Gastroesophageal sphincter (tissue), 4 donors: ENCODE measurements around the gene TBCD. TPM values are rescaled to one million over a fixed set of nuclear protein-coding genes. Genes with fewer than 3 reads are reported as not detected.

Experiments used
- ATAC-seq: fragments of 150-250 bp; one replicate; pipeline ENCODE4 v1.9.1; 2016; ENCODE audit warnings: mild to moderate bottlenecking, moderate library complexity
- H3K27ac ChIP-seq, 4 donors: fragments of 200-600 bp; sonication (generic) in 3 of 4; 1 replicate in 3 of 4; 2 replicates in 1 of 4; pipeline ENCODE4 v1.5.1; 2016 to 2019
- H3K27me3 ChIP-seq: fragments of 200-600 bp; sonication (generic); one replicate; pipeline ENCODE4 v1.5.1; 2019
- H3K36me3 ChIP-seq, 2 donors: fragments of 200-600 bp; sonication (generic); one replicate each; pipeline ENCODE4 v1.5.1; 2019; ENCODE audit warnings: control low read depth in 1 of 2
- H3K4me1 ChIP-seq, 3 donors: fragments of 200-600 bp; sonication (generic); 1 replicate in 2 of 3; 2 replicates in 1 of 3; pipeline ENCODE4 v1.5.1; 2016 to 2019; ENCODE audit warnings: control low read depth in 2 of 3
- H3K4me3 ChIP-seq, 2 donors: fragments of 200-600 bp; sonication (generic); one replicate each; pipeline ENCODE4 v1.5.1; 2019; ENCODE audit warnings: mild to moderate bottlenecking in 1 of 2, moderate library complexity in 1 of 2
- H3K9me3 ChIP-seq, 3 donors: fragments of 200-600 bp; sonication (generic); one replicate each; pipeline ENCODE4 v1.5.1; 2017 to 2019; ENCODE audit warnings: control low read depth in 2 of 3
- EP300 ChIP-seq: sonication (generic); formaldehyde crosslinking; IDR thresholded peaks from one replicate; pipeline ENCODE4 v1.6.1; 2017; ENCODE audit warnings: antibody characterized with exemption, mild to moderate bottlenecking
- POLR2A ChIP-seq, 2 donors: fragments of 450-650 bp; IDR thresholded peaks; one replicate each; pipeline ENCODE4 v1.6.1; 2017; ENCODE audit warnings: antibody characterized with exemption in 2 of 2, mild to moderate bottlenecking in 2 of 2, moderate library complexity in 1 of 2
- POLR2AphosphoS5 ChIP-seq: sonication (generic); formaldehyde crosslinking; IDR thresholded peaks from one replicate; pipeline ENCODE4 v1.6.1; 2017; ENCODE audit warnings: antibody characterized with exemption
- WGBS, 2 donors: methylation state at CpG; one replicate each; pipeline ENCODE4 v1.1.5; 2018; ENCODE audit warnings: low coverage in 1 of 2; 5-methylcytosine and 5-hydroxymethylcytosine counted together
- total RNA-seq, 4 donors: library from RNA; depleted of rRNA; stranded (reverse); fragments of >200 nt; gene quantifications; one replicate each; pipeline ENCODE4 v1.1.0, GENCODE V29; 2016
- TF ChIP-seq, protein P1 (sequence below), 4 experiments: fragments of 200-600 bp in 2 of 4; fragments of 450-650 bp in 2 of 4; sonication (generic) in 1 of 4; IDR thresholded peaks; one replicate each; pipeline ENCODE4 v1.5.1; 2017 to 2019; ENCODE audit warnings: antibody characterized with exemption in 4 of 4, mild to moderate bottlenecking in 2 of 4, moderate library complexity in 2 of 4

The TBCD gene
- total RNA-seq, 4 donors from 2014 or later, result 32.0 to 57.8 (median 47.0) TPM

- no peak overlapping the region for H3K27ac ChIP-seq
- ATAC-seq, result no peak
- H3K27me3 ChIP-seq, result no peaks in the 10 kb centered on the region
- peaks cover 0 to 4% of the 10 kb centered on the region in 2 donors for H3K36me3 ChIP-seq
- H3K4me3 ChIP-seq, result no peak overlapping the region
- WGBS, 2 donors, result 96 to 100% methylated on average over 1 to 15 of the region's 15 CpGs
- no peaks in the 10 kb centered on the region for H3K9me3 ChIP-seq
- peaks cover 0 to 89% (median 14%) of the 10 kb centered on the region in 3 donors for H3K4me1 ChIP-seq
- TF ChIP-seq, protein P1, sequence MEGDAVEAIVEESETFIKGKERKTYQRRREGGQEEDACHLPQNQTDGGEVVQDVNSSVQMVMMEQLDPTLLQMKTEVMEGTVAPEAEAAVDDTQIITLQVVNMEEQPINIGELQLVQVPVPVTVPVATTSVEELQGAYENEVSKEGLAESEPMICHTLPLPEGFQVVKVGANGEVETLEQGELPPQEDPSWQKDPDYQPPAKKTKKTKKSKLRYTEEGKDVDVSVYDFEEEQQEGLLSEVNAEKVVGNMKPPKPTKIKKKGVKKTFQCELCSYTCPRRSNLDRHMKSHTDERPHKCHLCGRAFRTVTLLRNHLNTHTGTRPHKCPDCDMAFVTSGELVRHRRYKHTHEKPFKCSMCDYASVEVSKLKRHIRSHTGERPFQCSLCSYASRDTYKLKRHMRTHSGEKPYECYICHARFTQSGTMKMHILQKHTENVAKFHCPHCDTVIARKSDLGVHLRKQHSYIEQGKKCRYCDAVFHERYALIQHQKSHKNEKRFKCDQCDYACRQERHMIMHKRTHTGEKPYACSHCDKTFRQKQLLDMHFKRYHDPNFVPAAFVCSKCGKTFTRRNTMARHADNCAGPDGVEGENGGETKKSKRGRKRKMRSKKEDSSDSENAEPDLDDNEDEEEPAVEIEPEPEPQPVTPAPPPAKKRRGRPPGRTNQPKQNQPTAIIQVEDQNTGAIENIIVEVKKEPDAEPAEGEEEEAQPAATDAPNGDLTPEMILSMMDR (IDR thresholded peaks at IDR 0.05), result no peak
- no peak for TF ChIP-seq POLR2A (IDR thresholded peaks at IDR 0.05)
- TF ChIP-seq POLR2AphosphoS5, result no peak
- TF ChIP-seq EP300, result no peak
These were observed 127.4 kb downstream of the TBCD start for GRCh38 chr17:82879241-82879640.

DNA sequence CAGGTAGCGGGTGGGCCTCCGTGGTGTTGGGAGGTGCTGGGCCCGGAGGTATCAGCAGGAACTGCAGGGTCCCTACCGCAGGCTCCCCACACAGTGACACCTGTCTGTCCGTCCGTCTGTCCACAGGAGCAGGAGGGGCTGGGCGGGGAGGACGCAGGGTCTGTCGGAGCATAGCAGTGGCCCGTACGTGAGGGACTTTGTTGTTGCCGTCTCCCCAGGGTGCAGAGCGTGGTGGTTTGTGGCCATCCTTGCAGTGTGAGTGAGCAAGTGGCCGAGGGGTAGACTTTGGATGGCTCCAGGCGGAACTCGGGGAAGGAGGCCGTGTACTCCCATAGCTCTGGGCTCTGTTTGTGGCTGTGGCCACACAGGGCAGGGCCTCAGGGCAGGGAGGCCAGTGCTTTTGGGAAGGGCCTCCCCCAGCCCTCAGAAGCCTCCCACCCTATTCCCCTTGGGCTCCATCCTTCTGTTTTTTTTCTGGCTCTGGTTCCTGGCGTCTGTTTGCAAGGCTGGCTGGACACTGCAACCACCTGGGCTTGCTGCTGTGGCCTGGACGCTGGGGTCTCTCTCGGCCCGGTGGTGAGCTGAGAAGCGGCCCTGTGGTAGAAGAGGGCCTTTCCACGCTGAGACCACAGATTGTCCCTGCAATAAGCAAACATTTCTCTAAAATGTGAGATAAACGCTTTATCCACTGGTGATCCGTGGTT is 128.9 kb downstream of the TBCD start:
- Histone ChIP-seq H3K4me1 (peaks cover 0 to 90% (median 14%) of the 10 kb centered on the region in 3 donors), H3K9me3 (no peaks in the 10 kb centered on the region), H3K27ac (peak overlapping the region in 2 of 4 donors; percentile 64 to 66), H3K4me3 (no peak overlapping the region), H3K36me3 (peaks cover 0 to 10% of the 10 kb centered on the region in 2 donors), H3K27me3 (no peaks in the 10 kb centered on the region)
- WGBS, 2 donors, result 69 to 70% methylated on average over 4 to 7 of the region's 25 CpGs
- TF ChIP-seq POLR2A (IDR thresholded peaks at IDR 0.05) (no peak), EP300 (no peak), POLR2AphosphoS5 (no peak)
- TF ChIP-seq, protein P1 (IDR thresholded peaks at IDR 0.05), result no peak
- ATAC-seq, result no peak

DNA sequence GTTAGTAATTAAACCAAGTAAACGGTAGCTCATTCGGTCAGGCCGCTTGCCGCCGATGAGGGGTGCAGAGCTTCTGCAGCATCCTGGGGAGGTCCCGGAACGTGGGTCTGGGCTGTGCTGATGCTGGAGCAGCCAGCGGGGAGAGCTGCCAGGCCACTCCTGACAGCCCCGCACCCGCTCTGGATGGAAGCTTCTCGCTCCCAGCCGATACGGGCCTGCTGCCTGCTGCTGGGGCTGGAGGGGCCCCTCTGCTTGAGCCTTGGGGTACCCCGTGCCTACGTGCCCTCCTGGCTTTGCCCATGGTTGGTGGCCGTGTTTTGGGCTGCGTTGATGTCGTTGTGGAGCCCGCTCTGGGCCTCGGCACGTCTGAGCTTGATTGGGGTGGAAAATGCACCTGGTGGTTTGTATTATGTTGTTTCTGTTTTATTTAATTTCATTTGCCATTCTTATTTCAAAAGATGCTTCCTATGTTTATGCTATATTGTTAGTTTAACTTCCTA is 129.5 kb downstream of the TBCD start:
- WGBS, 2 donors, result 68 to 100% methylated on average over 2 to 4 of the region's 21 CpGs
- peak overlapping the region in 3 of 4 donors; percentile 64 to 69 (median 66) for H3K27ac ChIP-seq
- TF ChIP-seq POLR2AphosphoS5, result no peak
- TF ChIP-seq EP300, result no peak
- TF ChIP-seq, protein P1 (IDR thresholded peaks at IDR 0.05), result peak in 1 of 4 experiments; percentile 1
- no peak for TF ChIP-seq POLR2A (IDR thresholded peaks at IDR 0.05)
- H3K36me3 ChIP-seq, result peaks cover 0 to 10% of the 10 kb centered on the region in 2 donors
- no peaks in the 10 kb centered on the region for H3K27me3 ChIP-seq
- ATAC-seq, result no peak
- H3K4me1 ChIP-seq, result peaks cover 0 to 89% (median 18%) of the 10 kb centered on the region in 3 donors
- H3K9me3 ChIP-seq, result no peaks in the 10 kb centered on the region
- no peak overlapping the region for H3K4me3 ChIP-seq

- Histone ChIP-seq H3K27me3 (no peaks in the 10 kb centered on the region), H3K4me3 (no peak overlapping the region), H3K9me3 (no peaks in the 10 kb centered on the region), H3K4me1 (peaks cover 0 to 82% (median 18%) of the 10 kb centered on the region in 3 donors), H3K27ac (peak overlapping the region in 3 of 4 donors; percentile 64 to 69 (median 66)), H3K36me3 (peaks cover 0 to 10% of the 10 kb centered on the region in 2 donors)
- WGBS, 2 donors, result 40 to 61% methylated on average over 2 to 6 of the region's 17 CpGs
- no peak for TF ChIP-seq POLR2AphosphoS5
- TF ChIP-seq POLR2A (IDR thresholded peaks at IDR 0.05), result no peak
- no peak for TF ChIP-seq EP300
- TF ChIP-seq, protein P1 (IDR thresholded peaks at IDR 0.05), result no peak
- ATAC-seq, result peak; percentile 84
These were observed 130.2 kb downstream of the TBCD start for GRCh38 chr17:82881900-82882714.
